GM23338 (cell line): Measurements from ENCODE around the gene ERICH3. TPM values are rescaled to one million over a fixed set of nuclear protein-coding genes. Genes with fewer than 3 reads are reported as not detected.

Experiments used
- ATAC-seq: fragments of 200-7000 bp; cut with Tn5 transposase; 3 replicates; pipeline ENCODE4 v1.9.1; 2020
- DNase-seq: peaks from one replicate; pipeline ENCODE4 v3.0.0-alpha.2; 2015; ENCODE audit warnings: low spot score
- H2AFZ ChIP-seq: fragments of 200-600 bp; sonication (generic); 2 replicates; pipeline ENCODE4 v1.8.0; 2016; ENCODE audit warnings: antibody characterized with exemption, mild to moderate bottlenecking, moderate library complexity
- H3F3A ChIP-seq: fragments of 200-600 bp; sonication (generic); replicated peaks from 2 replicates; pipeline ENCODE4 v1.8.0; 2017; ENCODE audit warnings: antibody characterized with exemption, mixed run types, low read depth
- H3K27ac ChIP-seq: fragments of 200-600 bp; sonication (generic); 2 replicates; pipeline ENCODE4 v1.6.1; 2016; ENCODE audit warnings: low read depth
- H3K27me3 ChIP-seq: fragments of 200-600 bp; sonication (generic); 2 replicates; pipeline ENCODE4 v1.8.0; 2016; ENCODE audit warnings: mild to moderate bottlenecking, mixed run types, moderate library complexity; ENCODE audit not compliant: insufficient read depth
- H3K36me3 ChIP-seq: fragments of 200-600 bp; sonication (generic); 2 replicates; pipeline ENCODE4 v1.8.0; 2016; ENCODE audit warnings: mild to moderate bottlenecking; ENCODE audit not compliant: insufficient read depth
- H3K4me1 ChIP-seq: fragments of 200-600 bp; sonication (generic); 2 replicates; pipeline ENCODE4 v1.8.0; 2016; ENCODE audit warnings: mild to moderate bottlenecking, moderate library complexity; ENCODE audit not compliant: insufficient read depth
- H3K4me2 ChIP-seq: fragments of 200-600 bp; sonication (generic); 2 replicates; pipeline ENCODE4 v1.7.1; 2017; ENCODE audit warnings: mixed run types
- H3K4me3 ChIP-seq: fragments of 200-600 bp; sonication (generic); 2 replicates; pipeline ENCODE4 v1.6.1; 2016; ENCODE audit warnings: mixed run types
- H3K79me2 ChIP-seq: fragments of 200-600 bp; sonication (generic); replicated peaks from 2 replicates; pipeline ENCODE4 v1.8.0; 2017; ENCODE audit warnings: mild to moderate bottlenecking; ENCODE audit not compliant: insufficient read depth
- H3K9me2 ChIP-seq: fragments of 200-600 bp; sonication (generic); 2 replicates; pipeline ENCODE4 v1.8.0; 2017; ENCODE audit not compliant: insufficient read depth
- H4K20me1 ChIP-seq: fragments of 200-600 bp; sonication (generic); replicated peaks from 2 replicates; pipeline ENCODE4 v1.8.0; 2017; ENCODE audit warnings: mild to moderate bottlenecking; ENCODE audit not compliant: insufficient read depth
- H3K27ac Mint-ChIP-seq: 2 replicates; pipeline ENCODE4 v1.8.0; 2020; ENCODE audit warnings: inconsistent platforms, mild to moderate bottlenecking, moderate library complexity, mixed read lengths
- H3K27me3 Mint-ChIP-seq: 3 replicates; pipeline ENCODE4 v1.8.0; 2022; ENCODE audit warnings: low read depth, mild to moderate bottlenecking, moderate library complexity, mixed read lengths, inconsistent platforms; ENCODE audit not compliant: insufficient read depth, poor library complexity
- H3K36me3 Mint-ChIP-seq: 3 replicates; pipeline ENCODE4 v1.8.0; 2021; ENCODE audit warnings: low read depth, mild to moderate bottlenecking, inconsistent platforms, moderate library complexity, mixed read lengths
- H3K4me1 Mint-ChIP-seq: 3 replicates; pipeline ENCODE4 v1.8.0; 2020; ENCODE audit warnings: mild to moderate bottlenecking, inconsistent platforms, mixed read lengths
- H3K4me3 Mint-ChIP-seq: 3 replicates; pipeline ENCODE4 v1.8.0; 2021; ENCODE audit warnings: moderate library complexity, mild to moderate bottlenecking, inconsistent platforms, mixed read lengths
- H3K9me3 Mint-ChIP-seq: 3 replicates; pipeline ENCODE4 v1.8.0; 2020; ENCODE audit warnings: moderate library complexity, mild to moderate bottlenecking, inconsistent platforms, mixed read lengths
- CREB1 ChIP-seq: fragments of 250-450 bp; sonication (Bioruptor Pico); IDR thresholded peaks from 2 replicates; pipeline ENCODE4 v1.5.0; 2020; ENCODE audit warnings: low read depth, mild to moderate bottlenecking, moderate library complexity
- ETS1 ChIP-seq: IDR thresholded peaks from 2 replicates; pipeline ENCODE4 v1.6.1; 2016; ENCODE audit warnings: antibody characterized with exemption
- EZH2phosphoT487 ChIP-seq: fragments of 200-600 bp; sonication (generic); IDR thresholded peaks from one replicate; pipeline ENCODE4 v1.8.1; 2018; ENCODE audit warnings: antibody characterized with exemption; ENCODE audit not compliant: unreplicated experiment
- POLR2AphosphoS5 ChIP-seq: IDR thresholded peaks from 2 replicates; pipeline ENCODE4 v1.6.1; 2016; ENCODE audit warnings: antibody characterized with exemption, low read depth
- ZNF114 ChIP-seq: fragments of 250-450 bp; sonication (Bioruptor Pico); IDR thresholded peaks from 2 replicates; pipeline ENCODE4 v1.5.0; 2020; ENCODE audit warnings: mild to moderate bottlenecking, moderate library complexity
- ZNF462 ChIP-seq: fragments of 250-450 bp; sonication (Bioruptor Pico); IDR thresholded peaks from 2 replicates; pipeline ENCODE4 v1.5.0; 2020; ENCODE audit warnings: mild to moderate bottlenecking, moderate library complexity
- polyA plus RNA-seq: library from polyadenylated mRNA; unstranded; fragments of >200 nt; fragmentation: Nextera tagmentation; extraction: Ambion mirVana; gene quantifications from 2 replicates; pipeline ENCODE4 v1.2.1, GENCODE V29; 2016
- total RNA-seq: library from RNA; depleted of rRNA; stranded (reverse); fragments of >200 nt; shearing (Covaris generic); gene quantifications from 2 replicates; pipeline ENCODE4 v1.2.3, GENCODE V29; 2014

ERICH3 gene
- total and polyA plus RNA-seq, 2 experiments from 2014 or later = not detected

GRCh38 chr1:74530892-74531291, 142.7 kb downstream of the ERICH3 start (continued):
- no peak for TF ChIP-seq ZNF462 (CRISPR knock-in tag)
- no peak for TF ChIP-seq ZNF114 (CRISPR knock-in tag)
- no peak for TF ChIP-seq CREB1 (CRISPR knock-in tag)

GRCh38 chr1:74528123-74528522, 145.5 kb downstream of the ERICH3 start:
- Mint-ChIP-seq H3K4me1 (peaks cover 37% of the 10 kb centered on the region), H3K27ac (no peak overlapping the region), H3K27me3 (peaks cover 4% of the 10 kb centered on the region), H3K9me3 (no peaks in the 10 kb centered on the region), H3K4me3 (no peak overlapping the region), H3K36me3 (no peaks in the 10 kb centered on the region; the same call in 2 of the 3 replicates)
- Histone ChIP-seq H3K4me3 (no peak overlapping the region), H3K27ac (no peak overlapping the region), H3K4me1 (peaks cover 24% of the 10 kb centered on the region), H3K79me2 (no peaks in the 10 kb centered on the region), H3K9me2 (peaks cover 5% of the 10 kb centered on the region; the same call in 1 of the 2 replicates), H2AFZ (no peak overlapping the region), H4K20me1 (no peaks in the 10 kb centered on the region), H3K4me2 (no peak overlapping the region), H3K36me3 (no peaks in the 10 kb centered on the region), H3F3A (no peaks in the 10 kb centered on the region), H3K27me3 (no peaks in the 10 kb centered on the region)
- ATAC-seq (no peak), DNase-seq (no peak)
- TF ChIP-seq ETS1 = no peak
- no peak for TF ChIP-seq ZNF462 (CRISPR knock-in tag)
- TF ChIP-seq POLR2AphosphoS5 = no peak
- TF ChIP-seq EZH2phosphoT487 = no peak
